Endothelial cell of umbilical vein (primary cell): Measurements from ENCODE around the gene FAM222A. TPM values are rescaled to one million over a fixed set of nuclear protein-coding genes. Genes with fewer than 3 reads are reported as not detected.

Source experiments
- BruUV-seq: library from RNA; stranded (reverse); fragments of 400-500 nt; replicated peaks from 2 replicates; lab custom pipeline; 2021; lab: Mats Ljungman, UMichigan
- CTCF ChIA-PET: fragments of 300-600, 350-600 bp; sonication (Branson Sonifier 250); formaldehyde crosslinking; loops from one replicate; lab custom pipeline; 2021; ENCODE audit warnings: antibody characterized with exemption, inconsistent platforms; lab: Charles Lee
- POLR2A ChIA-PET: fragments of 300-600, 350-600 bp; sonication (Branson Sonifier 250); formaldehyde crosslinking; loops from one replicate; lab custom pipeline; 2021; ENCODE audit warnings: antibody characterized with exemption, inconsistent platforms; lab: Charles Lee
- DNase-seq: peaks from one replicate; pipeline ENCODE4 v3.0.0-alpha.2; 2011; ENCODE audit warnings: low read depth, low spot score
- FAIRE-seq: peaks from 2 replicates; lab custom pipeline; 2011; peaks lifted over from hg19 to GRCh38; lab: Jason Lieb, UNC
- H2AFZ ChIP-seq: 2 replicates; pipeline ENCODE4 v1.6.0; 2012; ENCODE audit warnings: low read depth, low read length, control low read depth, inconsistent platforms
- H3K27ac ChIP-seq: 2 replicates; pipeline ENCODE4 v1.5.1; 2011; ENCODE audit warnings: low read depth, mild to moderate bottlenecking, control low read depth, low read length, moderate library complexity; ENCODE audit not compliant: insufficient read depth
- H3K27me3 ChIP-seq, 2 experiments: 2 replicates each; pipeline versions ENCODE4 v1.6.0 to v1.6.1; 2011; ENCODE audit warnings: low read length in 2 of 2, mixed read lengths in 1 of 2; ENCODE audit not compliant: control insufficient read depth in 2 of 2, insufficient read depth in 2 of 2
- H3K36me3 ChIP-seq, 2 experiments: 2 replicates in 1 of 2; 3 replicates in 1 of 2; pipeline ENCODE4 v1.5.1; 2011; ENCODE audit warnings: low read length in 2 of 2, mild to moderate bottlenecking in 1 of 2, moderate library complexity in 1 of 2; ENCODE audit not compliant: control insufficient read depth in 2 of 2, insufficient read depth in 2 of 2; ENCODE audit errors: extremely low read depth in 1 of 2
- H3K4me1 ChIP-seq: 3 replicates; pipeline ENCODE4 v1.5.1; 2011; ENCODE audit warnings: mild to moderate bottlenecking, low read length; ENCODE audit not compliant: control insufficient read depth, insufficient read depth; ENCODE audit errors: extremely low read depth
- H3K4me2 ChIP-seq: 2 replicates; pipeline ENCODE4 v1.6.1; 2011; ENCODE audit warnings: low read length, control low read depth, mixed read lengths; ENCODE audit not compliant: insufficient read depth
- H3K4me3 ChIP-seq, 3 experiments: fragments of 200-600 bp in 1 of 3; sonication (generic), shearing (Covaris generic) in 1 of 3; replicated peaks in 1 of 3; 2 replicates each; pipeline ENCODE4 v1.5.1; 2011 to 2016; ENCODE audit warnings: control low read depth in 3 of 3, low read length in 3 of 3, mild to moderate bottlenecking in 2 of 3, inconsistent platforms in 1 of 3, low read depth in 1 of 3, moderate library complexity in 1 of 3; ENCODE audit not compliant: insufficient read depth in 1 of 3
- H3K79me2 ChIP-seq: 2 replicates; pipeline ENCODE4 v1.6.0; 2012; ENCODE audit warnings: low read length, inconsistent platforms; ENCODE audit not compliant: control insufficient read depth, insufficient read depth
- H3K9ac ChIP-seq: replicated peaks from 2 replicates; pipeline ENCODE3; 2011; ENCODE audit warnings: low read length, control low read depth; ENCODE audit not compliant: insufficient read depth; ENCODE audit errors: extremely low read depth
- H3K9me1 ChIP-seq: replicated peaks from 3 replicates; pipeline ENCODE4 v1.6.0; 2011; ENCODE audit warnings: mild to moderate bottlenecking, low read length; ENCODE audit not compliant: control insufficient read depth, insufficient read depth; ENCODE audit errors: extremely low read depth
- H3K9me3 ChIP-seq: replicated peaks from 2 replicates; pipeline ENCODE4 v1.5.1; 2012; ENCODE audit warnings: low read length, inconsistent platforms; ENCODE audit not compliant: control insufficient read depth, insufficient read depth
- H4K20me1 ChIP-seq: replicated peaks from 2 replicates; pipeline ENCODE3; 2011; ENCODE audit warnings: mild to moderate bottlenecking, low read length; ENCODE audit not compliant: control insufficient read depth, insufficient read depth; ENCODE audit errors: extremely low read depth
- EZH2 ChIP-seq: IDR thresholded peaks from 2 replicates; pipeline ENCODE4 v1.6.1; 2012; ENCODE audit warnings: borderline replicate concordance, low read depth, mild to moderate bottlenecking, moderate library complexity, low read length, inconsistent platforms; ENCODE audit not compliant: severe bottlenecking
- GATA2 ChIP-seq: IDR thresholded peaks from 2 replicates; pipeline ENCODE4 v1.7.0; 2011; ENCODE audit warnings: low read depth, mild to moderate bottlenecking, moderate library complexity, mixed read lengths, low read length; ENCODE audit not compliant: insufficient read length, insufficient read depth
- JUN ChIP-seq: IDR thresholded peaks from 2 replicates; pipeline ENCODE4 v1.6.1; 2011; ENCODE audit warnings: borderline replicate concordance, low read depth; ENCODE audit not compliant: insufficient read length, insufficient read depth
- MYC ChIP-seq: IDR thresholded peaks from one replicate; pipeline ENCODE4 v1.6.1; 2011; ENCODE audit warnings: mild to moderate bottlenecking, low read depth, low read length
- dilution Hi-C: fragments of 300-500 bp; cut with MboI; formaldehyde crosslinking; loops from one replicate; pipeline ENCODE4 v1.15.0; 2019; ENCODE audit warnings: low sequenced_read_pairs; ENCODE audit not compliant: extremely low pct_ligation_motif_present
- intact Hi-C: fragments of 100-400 bp; cut with micrococcal nuclease; formaldehyde crosslinking; loops from one replicate; pipeline ENCODE4 v1.10.0; 2022
- polyA plus RNA-seq, 4 experiments: library from polyadenylated mRNA; depleted of rRNA in 3 of 4; stranded (reverse) in 3 of 4; unstranded in 1 of 4; fragments of >200 nt; gene quantifications; 2 replicates each; pipeline versions ENCODE4 v1.2.1 to v1.2.3, GENCODE V29; 2011 to 2012; ENCODE audit warnings: missing spikeins in 1 of 4
- total RNA-seq: library from RNA; stranded (reverse); gene quantifications from 2 replicates; pipeline ENCODE4 v1.2.3, GENCODE V29; 2021

The FAM222A gene
- total and polyA plus RNA-seq, 2 donors (not counting 3 experiments of a cell fraction or from before 2014, with no cell fraction given), result 0.62 to 1.7 TPM

DNA sequence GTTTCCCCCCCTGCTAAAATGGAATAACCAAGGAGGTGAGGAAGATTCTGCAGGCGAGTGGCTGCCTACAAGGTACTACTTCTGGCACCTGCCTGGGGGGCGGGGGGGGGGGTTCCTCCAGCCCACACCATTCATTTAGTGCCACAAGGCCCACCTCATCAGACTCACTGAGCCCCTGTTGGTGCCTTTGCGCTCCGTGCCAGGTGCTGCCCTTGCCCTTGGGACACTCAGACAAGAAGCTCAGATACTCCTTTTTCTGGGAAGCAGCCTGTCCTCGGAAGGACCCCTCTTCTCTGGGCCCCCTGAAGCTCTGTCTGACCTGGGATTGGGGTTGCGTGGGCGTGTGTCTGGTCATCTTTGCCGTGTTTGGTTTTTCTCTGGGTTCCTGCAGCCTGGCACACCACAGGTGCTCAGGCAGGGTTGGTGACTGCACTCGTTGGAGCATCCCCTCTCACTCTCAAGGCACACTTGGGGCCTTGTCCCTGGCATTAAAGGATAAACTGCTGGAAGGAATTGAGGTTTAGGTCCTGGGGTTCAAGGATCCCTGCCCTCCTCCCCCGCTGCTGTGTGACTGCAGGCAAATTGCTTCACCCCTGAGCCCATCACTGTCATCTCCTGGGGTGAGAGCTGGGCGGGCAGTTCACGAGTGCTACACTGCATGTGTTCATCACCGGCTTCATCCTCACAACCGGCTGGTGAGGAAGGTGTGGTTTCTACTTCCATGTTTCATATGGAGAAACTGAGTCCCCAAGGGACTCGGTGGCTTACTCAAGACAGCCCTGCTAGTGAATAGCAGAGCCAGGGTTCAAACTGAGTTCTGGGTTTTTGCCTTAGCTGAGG, 16.9 kb downstream of the FAM222A start:
- Histone ChIP-seq H3K4me2 (no peak overlapping the region), H3K27ac (no peak overlapping the region), H4K20me1 (no peaks in the 10 kb centered on the region), H3K79me2 (no peaks in the 10 kb centered on the region), H3K27me3 (no peaks in the 10 kb centered on the region), H3K4me1 (no peaks in the 10 kb centered on the region), H3K36me3 (no peaks in the 10 kb centered on the region), H3K9me1 (no peaks in the 10 kb centered on the region), H3K9ac (no peak overlapping the region), H3K4me3 (no peak overlapping the region), H2AFZ (no peak overlapping the region), H3K9me3 (no peaks in the 10 kb centered on the region)
- dilution Hi-C loops (no loop called here), intact Hi-C loops (no loop called here)
- CTCF ChIA-PET, result interaction anchor here (1.6 kb wide), 1 partner anchor 10 kb away, joined by 3 read pairs; no protein-coding TSS in a partner anchor
- POLR2A ChIA-PET, result no interaction called here
- TF ChIP-seq JUN, result no peak
- TF ChIP-seq EZH2, result no peak
- no peak for TF ChIP-seq GATA2
- no TSS peak for BruUV-seq
- DNase-seq, result no peak
- FAIRE-seq, result no peak

DNA sequence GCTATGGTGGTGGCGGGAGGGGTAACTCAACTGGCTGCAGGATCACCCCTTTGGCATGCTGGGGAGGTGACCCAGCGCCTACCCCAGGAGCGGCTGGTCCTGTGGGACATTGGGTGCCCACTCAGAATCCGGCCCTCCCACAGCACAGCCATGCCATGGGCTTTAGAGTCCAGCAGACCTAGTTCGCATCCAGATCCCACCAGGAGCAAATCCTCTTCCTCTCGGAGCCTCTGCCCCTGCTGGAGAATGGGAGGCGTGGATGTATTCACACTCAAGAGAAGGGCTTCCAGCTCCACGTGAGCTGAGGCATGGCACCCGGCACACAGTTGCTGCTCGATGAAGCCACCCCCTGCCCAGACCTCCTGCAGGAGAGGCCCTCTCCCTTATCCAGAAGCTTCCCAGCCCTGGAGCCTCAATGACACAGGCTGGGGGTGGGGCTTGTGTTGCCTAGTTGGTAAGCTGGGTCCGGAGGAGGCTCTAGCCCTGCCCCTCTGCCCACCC, 17.7 kb downstream of the FAM222A start:
- CTCF ChIA-PET, result interaction anchor here (1.6 kb wide), 1 partner anchor 11 kb away, joined by 3 read pairs; no protein-coding TSS in a partner anchor
- dilution Hi-C loops, result no loop called here

More for the DNA sequence above, 17.7 kb downstream of the FAM222A start:
- Histone ChIP-seq H3K9me3 (no peaks in the 10 kb centered on the region), H3K4me2 (no peak overlapping the region), H2AFZ (no peak overlapping the region), H3K36me3 (no peaks in the 10 kb centered on the region), H3K79me2 (no peaks in the 10 kb centered on the region), H3K27me3 (no peaks in the 10 kb centered on the region), H4K20me1 (no peaks in the 10 kb centered on the region), H3K4me3 (no peak overlapping the region), H3K9me1 (no peaks in the 10 kb centered on the region), H3K27ac (no peak overlapping the region), H3K9ac (no peak overlapping the region), H3K4me1 (no peaks in the 10 kb centered on the region)
- TF ChIP-seq MYC, result no peak
- BruUV-seq, result no TSS peak
- POLR2A ChIA-PET, result no interaction called here
- DNase-seq (no peak), FAIRE-seq (no peak)
- intact Hi-C loops, result no loop called here
